ENCODE results near the gene FOLR2.

FOLR2 gene

GRCh38 chr11:72208281-72208680 is 8.3 kb upstream of the FOLR2 start:
- DNase-seq = no peak

- no peak for DNase-seq
Measured at GRCh38 chr11:72209101-72209500, 7.5 kb upstream of the FOLR2 start.

GRCh38 chr11:72217841-72218240 is 1.2 kb downstream of the FOLR2 start:
- DNase-seq = no peak

- no peak for DNase-seq
Measured at GRCh38 chr11:72218251-72218745, 1.7 kb downstream of the FOLR2 start.

- no peak for DNase-seq
Measured at GRCh38 chr11:72220696-72221363, 4.2 kb downstream of the FOLR2 start.

GRCh38 chr11:72221386-72222075 is 4.9 kb downstream of the FOLR2 start:
- DNase-seq = no peak

- DNase-seq = no peak
Measured at GRCh38 chr11:72222106-72222891, 5.7 kb downstream of the FOLR2 start.

GRCh38 chr11:72222907-72223614 is 6.5 kb downstream of the FOLR2 start:
- DNase-seq = peak; percentile 81

GRCh38 chr11:72223615-72224563 is 7.3 kb downstream of the FOLR2 start:
- no peak for DNase-seq

GRCh38 chr11:72224564-72225410 is 8.2 kb downstream of the FOLR2 start, which contains the start of gene INPPL1:
Gene INPPL1 (plus strand): TSS chr11:72224767. CDS start chr11:72224985, 218 bp downstream.
- no peak for DNase-seq

- DNase-seq = no peak
Measured at GRCh38 chr11:72225411-72225951, 8.9 kb downstream of the FOLR2 start.

GRCh38 chr11:72226701-72227100 is 10.1 kb downstream of the FOLR2 start:
- no peak for DNase-seq

GRCh38 chr11:72227316-72228228 is 11.0 kb downstream of the FOLR2 start:
- peak; percentile 89 for DNase-seq

- no peak for DNase-seq
Measured at GRCh38 chr11:72228229-72228843, 11.7 kb downstream of the FOLR2 start.

GRCh38 chr11:72228844-72229231 is 12.2 kb downstream of the FOLR2 start:
- no peak for DNase-seq

- no peak for DNase-seq
Measured at GRCh38 chr11:72229336-72229924, 12.8 kb downstream of the FOLR2 start.

- no peak for DNase-seq
Measured at GRCh38 chr11:72229925-72230763, 13.6 kb downstream of the FOLR2 start.
